NT2/D1 (cell line): ENCODE data around the gene DUSP22.

Experiments used
- SUZ12 ChIP-seq: IDR thresholded peaks from 2 replicates; pipeline ENCODE4 v1.6.1; 2011; ENCODE audit not compliant: insufficient read length, insufficient read depth; ENCODE audit errors: extremely low read depth
- YY1 ChIP-seq: IDR thresholded peaks from 2 replicates; pipeline ENCODE4 v1.6.1; 2011; ENCODE audit not compliant: insufficient read length, insufficient read depth
- ZNF274 ChIP-seq: IDR thresholded peaks from 2 replicates; pipeline ENCODE4 v1.6.1; 2011; ENCODE audit warnings: mild to moderate bottlenecking, low read depth, low read length

GRCh38 chr6:327538-328116 lies 35.3 kb downstream of the DUSP22 start:
- TF ChIP-seq SUZ12 (peak; percentile 19), YY1 (no peak), ZNF274 (no peak)
